Stimulated activated CD4-positive, alpha-beta T cell treated with anti-CD3 and anti-CD28 coated beads, TNF-alpha, amount 100 ng/mL, for 4 hours (primary cell): Measurements from ENCODE around the gene FIZ1.

ENCODE experiments used
- DNase-seq, 3 experiments: peaks; one replicate each; pipeline ENCODE4 v3.0.0-alpha.2; 2020; ENCODE audit warnings: low read depth in 3 of 3

The FIZ1 gene, protein sequence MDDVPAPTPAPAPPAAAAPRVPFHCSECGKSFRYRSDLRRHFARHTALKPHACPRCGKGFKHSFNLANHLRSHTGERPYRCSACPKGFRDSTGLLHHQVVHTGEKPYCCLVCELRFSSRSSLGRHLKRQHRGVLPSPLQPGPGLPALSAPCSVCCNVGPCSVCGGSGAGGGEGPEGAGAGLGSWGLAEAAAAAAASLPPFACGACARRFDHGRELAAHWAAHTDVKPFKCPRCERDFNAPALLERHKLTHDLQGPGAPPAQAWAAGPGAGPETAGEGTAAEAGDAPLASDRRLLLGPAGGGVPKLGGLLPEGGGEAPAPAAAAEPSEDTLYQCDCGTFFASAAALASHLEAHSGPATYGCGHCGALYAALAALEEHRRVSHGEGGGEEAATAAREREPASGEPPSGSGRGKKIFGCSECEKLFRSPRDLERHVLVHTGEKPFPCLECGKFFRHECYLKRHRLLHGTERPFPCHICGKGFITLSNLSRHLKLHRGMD

DNA sequence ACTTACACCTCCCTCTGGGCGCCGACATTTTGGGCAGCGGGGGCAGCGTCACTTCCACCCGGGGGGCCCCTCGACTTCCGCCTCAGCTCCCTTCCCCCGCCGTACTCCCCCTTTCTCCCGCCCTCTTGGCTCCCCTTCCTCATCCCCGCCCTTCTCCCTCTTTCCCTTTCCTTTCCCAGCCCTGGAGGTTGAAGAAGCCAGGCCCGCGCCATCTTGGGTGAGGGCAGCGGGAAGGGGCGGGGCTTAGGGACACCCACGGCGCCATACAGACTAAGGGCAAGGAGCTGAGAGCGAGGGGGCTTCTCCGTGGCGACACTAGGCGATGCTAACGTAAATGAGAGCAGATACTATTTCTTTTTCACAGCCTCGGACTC, at the start of gene FIZ1:
Gene FIZ1 (minus strand): TSS at position 50 of the 374 bp plus-strand sequence. CDS start 1,652 bp downstream, outside the sequence.
- peak; percentile 92 to 95 (median 92) for DNase-seq

DNA sequence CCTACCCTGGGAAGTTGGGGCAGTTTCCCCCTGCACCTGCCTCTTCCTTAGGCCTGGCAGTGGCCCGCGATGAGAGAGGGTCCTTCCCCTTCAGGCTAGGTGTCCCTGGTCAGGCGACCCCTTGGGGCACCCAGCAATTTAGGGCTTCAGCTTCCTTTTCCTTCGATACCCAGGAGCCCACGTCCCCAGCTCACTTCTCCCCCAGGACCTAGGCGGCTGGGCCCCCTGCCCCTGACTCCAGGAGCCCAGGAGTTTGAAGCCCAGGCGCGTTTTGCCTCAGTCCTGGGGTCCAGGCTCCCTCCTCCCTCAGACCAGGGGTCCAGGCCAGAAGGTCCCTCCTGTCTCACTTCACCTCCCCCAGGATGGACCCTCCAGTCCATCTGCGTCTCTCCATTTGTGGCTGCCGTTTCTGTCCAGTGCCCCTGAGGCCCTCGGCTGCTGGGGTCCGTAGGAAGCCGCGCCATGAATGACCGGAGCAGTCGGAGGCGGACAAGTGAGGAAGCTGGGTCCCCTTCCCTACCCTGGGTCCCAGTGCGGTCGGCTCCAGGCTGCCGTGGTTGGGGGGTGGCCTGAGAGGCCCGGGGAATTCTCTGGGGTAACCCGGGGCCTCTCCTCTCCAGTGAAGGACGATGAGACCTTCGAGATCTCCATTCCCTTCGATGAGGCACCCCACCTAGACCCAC, 49.4 kb upstream of the FIZ1 start:
- no peak for DNase-seq

GRCh38 chr19:55647732-55648584, 48.6 kb upstream of the FIZ1 start, which contains the start of gene CCDC106:
Gene CCDC106 (plus strand): TSS chr19:55648212. CDS start chr19:55649047, 835 bp downstream.
- peak in 2 of 3 experiments; percentile 33 to 51 for DNase-seq

- DNase-seq, result no peak
Measured at GRCh38 chr19:55646889-55647731, 47.8 kb upstream of the FIZ1 start.

GRCh38 chr19:55645512-55645881, 46.2 kb upstream of the FIZ1 start:
- DNase-seq, result no peak

DNA sequence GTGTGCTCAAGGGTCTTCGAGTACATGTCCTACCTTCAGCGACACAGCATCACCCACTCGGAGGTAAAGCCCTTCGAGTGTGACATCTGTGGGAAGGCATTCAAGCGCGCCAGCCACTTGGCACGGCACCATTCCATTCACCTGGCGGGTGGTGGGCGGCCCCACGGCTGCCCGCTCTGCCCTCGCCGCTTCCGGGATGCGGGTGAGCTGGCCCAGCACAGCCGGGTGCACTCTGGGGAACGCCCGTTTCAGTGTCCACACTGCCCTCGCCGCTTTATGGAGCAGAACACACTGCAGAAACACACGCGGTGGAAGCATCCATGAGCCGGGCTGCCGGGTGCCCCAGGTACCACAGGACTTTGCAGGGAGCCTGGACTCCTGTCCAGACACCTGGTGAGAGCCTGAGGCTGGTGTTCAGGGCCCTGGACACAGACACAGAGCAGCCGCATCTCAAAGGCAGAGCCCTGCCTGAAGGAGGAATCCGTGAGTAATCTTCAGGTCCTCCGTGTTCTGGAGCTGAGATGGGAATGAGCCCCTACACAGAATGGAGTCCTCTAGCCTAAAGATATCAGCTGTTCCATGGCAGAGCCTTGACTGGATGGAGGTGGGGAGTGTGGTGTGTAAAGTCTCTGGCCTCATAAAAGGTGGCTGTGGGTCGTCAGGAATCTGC, 45.7 kb upstream of the FIZ1 start:
- DNase-seq, result no peak

DNA sequence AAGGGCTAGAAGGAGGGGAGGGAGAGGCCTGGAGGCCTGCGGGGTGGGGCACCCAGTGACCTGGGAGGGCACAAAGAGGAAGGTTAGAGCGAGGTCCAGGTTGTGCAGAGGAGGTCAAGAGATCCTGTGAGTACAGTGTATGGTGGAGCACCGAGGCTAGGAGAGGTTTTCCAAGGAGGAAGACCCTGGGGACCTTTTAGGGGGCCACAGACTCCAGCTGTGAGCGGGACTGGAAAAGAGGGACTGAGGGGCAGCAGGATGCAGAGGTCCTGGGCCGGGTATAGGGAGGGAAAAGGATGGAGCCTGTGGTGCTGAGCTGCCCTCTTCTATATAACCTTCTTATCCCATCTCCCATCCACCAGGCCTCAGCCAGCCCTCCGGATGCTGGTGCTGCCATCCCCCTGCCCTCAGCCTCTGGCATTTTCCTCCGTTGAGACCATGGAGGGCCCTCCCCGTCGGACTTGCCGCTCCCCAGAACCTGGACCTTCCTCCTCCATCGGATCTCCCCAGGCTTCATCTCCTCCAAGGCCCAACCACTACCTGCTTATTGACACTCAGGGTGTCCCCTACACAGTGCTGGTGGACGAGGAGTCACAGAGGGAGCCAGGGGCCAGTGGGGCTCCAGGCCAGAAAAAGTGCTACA, 45.0 kb upstream of the FIZ1 start:
- no peak for DNase-seq

- DNase-seq, result no peak
Measured at GRCh38 chr19:55643887-55644176, 44.5 kb upstream of the FIZ1 start.

GRCh38 chr19:55643003-55643886, 43.9 kb upstream of the FIZ1 start, which contains the start of gene ZNF581:
Gene ZNF581 (plus strand): TSS chr19:55643649. CDS start chr19:55644572, 923 bp downstream.
- DNase-seq, result peak in 2 of 3 experiments; percentile 64 to 75

- peak in 1 of 3 experiments; percentile 30 for DNase-seq
Measured at GRCh38 chr19:55642153-55643002, 43.1 kb upstream of the FIZ1 start.

GRCh38 chr19:55641426-55642152, 42.3 kb upstream of the FIZ1 start:
- peak in 1 of 3 experiments; percentile 30 for DNase-seq

DNA sequence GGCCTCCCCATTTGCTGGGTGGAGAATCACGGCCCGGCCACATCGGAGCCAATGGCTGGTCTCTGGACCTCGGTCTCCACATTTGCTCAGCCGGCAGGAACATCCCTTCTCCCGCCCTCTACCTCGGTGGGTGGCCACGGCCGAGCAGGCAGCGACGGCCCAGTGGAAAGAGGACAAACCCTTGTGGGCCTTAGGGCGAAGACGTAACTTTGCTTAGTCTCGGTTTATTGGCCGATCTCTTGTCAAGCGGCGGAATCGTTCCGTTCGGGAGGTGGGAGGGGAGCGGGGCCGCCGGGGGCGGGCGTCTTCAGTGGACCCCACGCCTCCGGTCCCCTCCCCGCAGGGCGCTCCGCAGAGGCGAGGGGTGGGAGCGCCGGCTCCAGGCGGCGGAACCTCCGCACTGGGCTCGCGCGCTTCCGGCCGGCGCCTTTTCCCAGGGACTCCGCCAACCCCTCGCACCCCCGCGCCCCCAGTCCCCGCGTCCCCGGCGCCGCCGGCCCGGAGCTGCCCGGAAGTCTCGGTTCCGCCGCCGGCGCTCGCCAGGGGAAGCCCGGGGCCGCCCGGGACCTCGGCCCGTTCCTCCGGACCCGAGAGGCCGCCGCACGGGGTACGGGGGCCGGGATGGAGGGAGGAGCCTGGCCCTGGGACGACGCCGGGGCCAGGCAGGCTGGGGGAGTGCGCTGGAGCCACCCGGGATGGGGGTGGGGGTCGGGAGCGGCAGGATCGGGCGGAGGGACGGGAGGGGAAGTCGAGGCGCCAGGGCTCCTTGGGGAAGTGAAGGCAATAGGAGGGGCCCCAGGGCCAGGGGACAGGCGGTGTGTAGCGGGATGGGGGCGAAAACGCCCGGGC, 41.5 kb upstream of the FIZ1 start, which contains the start of gene ZNF580:
Gene ZNF580 (plus strand): TSS at position 426 of the 849 bp plus-strand sequence. CDS start 1,507 bp downstream, outside the sequence.
- peak in 2 of 3 experiments; percentile 38 to 71 for DNase-seq

GRCh38 chr19:55640043-55640576, 40.8 kb upstream of the FIZ1 start:
- DNase-seq, result peak in 2 of 3 experiments; percentile 42 to 58

DNA sequence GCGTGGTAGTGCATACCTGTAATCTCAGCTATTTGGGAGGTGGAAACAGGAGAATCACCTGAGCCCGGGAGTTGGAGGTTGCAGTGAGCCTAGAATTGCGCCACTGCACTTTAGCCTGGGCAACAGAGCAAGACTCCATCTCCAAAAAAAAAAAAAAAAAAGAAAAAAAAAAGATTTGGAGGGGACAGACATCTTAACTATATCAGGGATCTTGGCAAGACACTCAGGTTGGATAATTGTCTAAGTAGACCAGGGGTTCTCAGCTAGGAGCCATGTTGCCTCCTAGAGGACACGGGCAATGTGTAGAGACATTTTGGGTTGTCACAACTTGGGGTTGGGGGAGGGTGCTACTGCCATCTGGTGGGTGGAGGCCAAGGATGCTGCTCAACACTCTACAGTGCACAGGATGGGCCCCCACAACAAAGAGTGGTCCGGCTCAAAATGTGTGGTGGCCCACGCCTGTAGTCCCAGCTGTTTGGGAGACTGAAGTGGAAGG, 39.6 kb upstream of the FIZ1 start:
- peak in 1 of 3 experiments; percentile 31 for DNase-seq

DNA sequence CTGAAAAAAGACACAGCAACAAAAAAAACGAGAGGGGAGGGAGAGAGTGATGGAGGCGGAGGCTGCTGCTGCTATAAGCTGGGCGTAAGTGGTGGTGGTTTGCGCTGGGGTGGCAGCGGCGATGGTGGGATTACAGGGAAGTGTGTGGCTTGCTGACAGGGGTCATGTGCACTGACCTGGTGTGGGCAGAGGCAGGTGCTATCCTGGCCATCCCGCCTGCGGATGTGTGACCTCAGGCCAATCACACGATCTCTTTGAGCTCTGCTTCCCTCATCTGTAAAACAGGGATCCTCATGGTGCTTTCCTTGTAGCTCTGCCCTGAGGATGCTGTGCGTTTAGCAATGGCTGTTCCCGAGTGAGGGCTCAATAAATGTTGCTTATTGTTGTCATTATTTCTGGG, 38.2 kb upstream of the FIZ1 start:
- no peak for DNase-seq

DNA sequence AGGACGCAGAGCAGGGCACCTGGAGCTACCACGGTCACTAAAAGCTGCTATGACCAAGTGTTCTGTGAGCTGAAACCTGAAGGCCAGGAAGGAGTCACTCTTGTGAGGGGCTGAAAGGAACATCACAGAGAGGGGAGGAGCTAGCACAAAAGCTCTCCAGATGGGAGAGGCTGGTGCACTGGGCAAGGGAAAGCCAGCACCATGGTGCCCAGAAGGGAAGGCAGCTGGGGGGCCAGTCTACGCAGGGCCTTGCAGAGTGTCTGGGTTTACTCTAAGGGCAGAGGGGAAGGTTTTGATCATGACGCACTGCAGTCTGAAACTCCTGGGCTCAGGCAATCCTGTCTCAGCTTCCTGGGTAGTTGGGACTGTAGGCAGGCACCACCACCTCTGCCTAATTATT, 37.4 kb upstream of the FIZ1 start:
- no peak for DNase-seq
